ENCODE data around the gene B4GALT2.

GRCh38 chr1:43969746-43970466 lies 9.1 kb upstream of the B4GALT2 start, which contains the start of gene DPH2:
- TF ChIP-seq ZNF274 (IDR thresholded peaks at IDR 0.05; ENCODE audit: low read depth, low read length), result no peak
- no peak for TF ChIP-seq YY1 (IDR thresholded peaks at IDR 0.05; ENCODE audit: insufficient read depth, insufficient read length)

Data from NT2/D1 (cell line).